ENCODE measurements around the gene PAPOLG. TPM values are rescaled to one million over a fixed set of nuclear protein-coding genes. Genes with fewer than 3 reads are reported as not detected.

Gene PAPOLG
- total RNA-seq, 1 donor from 2014 or later = 19.5 TPM

DNA sequence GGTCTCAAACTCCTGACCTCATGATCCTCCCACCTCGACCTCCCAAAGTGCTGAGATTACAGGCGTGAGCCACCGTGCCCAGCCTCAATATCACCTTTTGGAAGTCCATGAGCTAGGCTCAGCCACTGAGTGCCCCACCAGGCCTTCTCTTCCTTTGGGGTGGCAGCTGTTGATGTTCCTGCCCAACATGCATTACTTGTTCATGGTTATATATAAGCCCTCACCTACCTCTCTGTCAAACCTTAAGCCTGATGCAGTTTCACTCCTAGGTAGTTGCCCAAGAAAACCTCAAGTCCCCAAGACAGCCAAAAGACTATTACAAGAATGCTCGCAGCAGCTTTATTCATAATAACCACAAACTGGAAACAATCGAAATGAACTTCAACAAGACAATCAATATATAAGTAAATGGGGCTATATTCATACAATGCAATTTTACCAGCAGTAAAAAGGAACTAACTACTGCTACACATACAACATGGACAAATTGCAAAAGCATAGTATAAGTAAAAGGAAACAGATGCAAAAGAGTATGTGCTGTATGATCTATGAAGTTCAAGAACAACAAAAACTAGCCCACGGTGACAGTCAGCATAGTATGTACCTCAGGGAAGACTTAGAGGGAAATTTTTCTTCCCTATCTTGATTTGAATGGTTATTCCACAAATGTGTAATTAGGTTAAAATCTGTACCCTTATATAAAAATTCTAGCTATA lies 65.7 kb downstream of the PAPOLG start:
- no peaks in the 10 kb centered on the region for H3K27me3 Mint-ChIP-seq (ENCODE audit: unreplicated experiment)
- peaks cover 3% of the 10 kb centered on the region for H3K4me1 Mint-ChIP-seq (ENCODE audit: unreplicated experiment)
- no peaks in the 10 kb centered on the region for H3K9me3 Mint-ChIP-seq (ENCODE audit: unreplicated experiment)
- TF ChIP-seq, protein P1, sequence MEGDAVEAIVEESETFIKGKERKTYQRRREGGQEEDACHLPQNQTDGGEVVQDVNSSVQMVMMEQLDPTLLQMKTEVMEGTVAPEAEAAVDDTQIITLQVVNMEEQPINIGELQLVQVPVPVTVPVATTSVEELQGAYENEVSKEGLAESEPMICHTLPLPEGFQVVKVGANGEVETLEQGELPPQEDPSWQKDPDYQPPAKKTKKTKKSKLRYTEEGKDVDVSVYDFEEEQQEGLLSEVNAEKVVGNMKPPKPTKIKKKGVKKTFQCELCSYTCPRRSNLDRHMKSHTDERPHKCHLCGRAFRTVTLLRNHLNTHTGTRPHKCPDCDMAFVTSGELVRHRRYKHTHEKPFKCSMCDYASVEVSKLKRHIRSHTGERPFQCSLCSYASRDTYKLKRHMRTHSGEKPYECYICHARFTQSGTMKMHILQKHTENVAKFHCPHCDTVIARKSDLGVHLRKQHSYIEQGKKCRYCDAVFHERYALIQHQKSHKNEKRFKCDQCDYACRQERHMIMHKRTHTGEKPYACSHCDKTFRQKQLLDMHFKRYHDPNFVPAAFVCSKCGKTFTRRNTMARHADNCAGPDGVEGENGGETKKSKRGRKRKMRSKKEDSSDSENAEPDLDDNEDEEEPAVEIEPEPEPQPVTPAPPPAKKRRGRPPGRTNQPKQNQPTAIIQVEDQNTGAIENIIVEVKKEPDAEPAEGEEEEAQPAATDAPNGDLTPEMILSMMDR (IDR thresholded peaks at IDR 0.05; ENCODE audit: unreplicated experiment) = no peak
- no peaks in the 10 kb centered on the region for H3K36me3 Mint-ChIP-seq (ENCODE audit: low read depth, unreplicated experiment)
- no peak overlapping the region for H3K4me3 Mint-ChIP-seq (ENCODE audit: unreplicated experiment)
- H3K27ac Mint-ChIP-seq (ENCODE audit: unreplicated experiment) = no peak overlapping the region
- DNase-seq (ENCODE audit: low spot score) = no peak

DNA sequence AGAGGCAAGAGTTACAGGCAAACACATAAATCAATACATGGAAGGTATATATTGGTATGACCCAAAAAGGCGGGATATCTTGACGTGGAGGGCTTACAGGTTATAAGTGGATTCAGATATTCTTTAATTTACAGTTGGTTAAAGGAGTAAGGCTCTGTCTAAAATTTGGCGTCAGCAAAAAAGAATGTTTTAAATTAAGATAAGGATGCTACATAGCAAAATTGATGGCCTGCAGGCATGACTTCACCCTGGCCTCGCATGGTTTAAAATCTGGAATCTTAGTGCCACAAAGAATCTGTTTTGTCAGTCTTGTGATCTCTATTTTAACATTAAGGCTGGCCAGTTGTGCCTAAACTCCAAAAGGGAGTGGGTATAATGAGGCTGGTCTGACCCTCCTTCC lies 66.9 kb downstream of the PAPOLG start:
- Mint-ChIP-seq H3K36me3 (ENCODE audit: low read depth, unreplicated experiment) (no peaks in the 10 kb centered on the region), H3K9me3 (ENCODE audit: unreplicated experiment) (no peaks in the 10 kb centered on the region), H3K4me1 (ENCODE audit: unreplicated experiment) (peaks cover under 1% of the 10 kb centered on the region), H3K27ac (ENCODE audit: unreplicated experiment) (no peak overlapping the region), H3K27me3 (ENCODE audit: unreplicated experiment) (no peaks in the 10 kb centered on the region), H3K4me3 (ENCODE audit: unreplicated experiment) (no peak overlapping the region)
- DNase-seq (ENCODE audit: low spot score) = no peak
- TF ChIP-seq, protein P1 (IDR thresholded peaks at IDR 0.05; ENCODE audit: unreplicated experiment) = no peak

DNA sequence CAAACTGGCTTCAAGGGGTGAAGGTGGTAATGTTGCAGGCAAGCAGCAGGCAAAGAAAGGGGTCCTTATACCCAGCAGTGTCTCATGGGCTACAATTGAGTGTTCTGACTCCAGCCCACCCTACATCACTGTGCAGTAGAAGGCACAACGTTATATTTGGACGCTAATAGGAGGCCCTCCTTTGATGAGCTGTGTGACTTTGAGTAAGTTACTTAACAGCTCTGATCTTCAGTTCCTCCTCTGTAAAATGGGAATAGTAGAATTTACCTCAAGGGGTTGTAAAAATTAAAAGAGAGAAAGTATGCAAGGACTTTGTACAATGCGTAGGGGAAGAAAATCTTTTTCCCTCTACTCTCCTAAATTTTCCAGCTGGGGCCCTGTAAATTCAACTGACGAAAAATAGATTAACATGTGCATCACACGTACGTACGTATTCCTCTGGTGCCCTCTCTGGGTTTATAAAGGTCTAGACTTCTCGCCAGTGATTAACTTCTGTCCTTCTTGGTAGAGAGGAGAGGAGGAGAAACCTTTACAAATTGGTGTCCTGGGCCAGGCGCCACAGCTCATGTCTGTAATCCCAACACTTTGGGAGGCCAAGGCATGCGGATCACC lies 67.7 kb downstream of the PAPOLG start:
- Mint-ChIP-seq H3K4me1 (ENCODE audit: unreplicated experiment) (no peaks in the 10 kb centered on the region), H3K4me3 (ENCODE audit: unreplicated experiment) (no peak overlapping the region)

DNA sequence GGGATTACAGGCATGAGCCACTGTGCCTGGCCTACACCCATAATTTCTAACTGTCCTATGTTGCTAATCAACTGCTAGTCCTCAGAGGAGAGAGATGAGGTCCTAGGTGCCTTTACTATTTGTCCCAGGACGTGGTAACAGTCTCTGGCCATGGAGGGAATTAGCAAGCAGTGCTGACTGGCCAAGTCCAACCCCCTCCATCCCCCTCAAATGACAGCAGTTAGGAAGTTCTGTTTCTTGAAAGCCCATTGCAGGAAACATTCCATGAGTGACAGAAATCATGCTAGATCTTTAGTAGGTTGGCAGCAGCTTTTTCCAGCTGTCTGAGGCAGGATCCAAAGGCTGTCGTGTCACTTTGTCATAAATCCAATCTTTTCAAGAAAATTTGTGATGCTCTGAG lies 69.6 kb downstream of the PAPOLG start:
- no peak overlapping the region for H3K4me3 Mint-ChIP-seq (ENCODE audit: unreplicated experiment)

More for the DNA sequence above, 67.7 kb downstream of the PAPOLG start:
- Mint-ChIP-seq H3K27me3 (ENCODE audit: unreplicated experiment) (no peaks in the 10 kb centered on the region), H3K27ac (ENCODE audit: unreplicated experiment) (no peak overlapping the region), H3K36me3 (ENCODE audit: low read depth, unreplicated experiment) (no peaks in the 10 kb centered on the region), H3K9me3 (ENCODE audit: unreplicated experiment) (no peaks in the 10 kb centered on the region)
- DNase-seq (ENCODE audit: low spot score) = no peak
- TF ChIP-seq, protein P1 (IDR thresholded peaks at IDR 0.05; ENCODE audit: unreplicated experiment) = no peak

More for the DNA sequence above, 69.6 kb downstream of the PAPOLG start:
- H3K27me3 Mint-ChIP-seq (ENCODE audit: unreplicated experiment) = peaks cover 3% of the 10 kb centered on the region
- H3K9me3 Mint-ChIP-seq (ENCODE audit: unreplicated experiment) = no peaks in the 10 kb centered on the region
- TF ChIP-seq, protein P1 (IDR thresholded peaks at IDR 0.05; ENCODE audit: unreplicated experiment) = no peak
- no peaks in the 10 kb centered on the region for H3K36me3 Mint-ChIP-seq (ENCODE audit: low read depth, unreplicated experiment)
- no peak overlapping the region for H3K27ac Mint-ChIP-seq (ENCODE audit: unreplicated experiment)
- no peaks in the 10 kb centered on the region for H3K4me1 Mint-ChIP-seq (ENCODE audit: unreplicated experiment)
- no peak for DNase-seq (ENCODE audit: low spot score)
